HG03571 (cell line): ENCODE measurements around the gene ADAMTS7.
"Not testable (repeated sequence)": the region's sequence is repeated elsewhere in the genome, so short reads cannot be mapped to it uniquely, and the experiment has no call there.

ENCODE experiments used
- ATAC-seq: cut with Tn5 transposase; IDR thresholded peaks from one replicate; pipeline ENCODE4 v1.9.1; 2021; ENCODE audit not compliant: unreplicated experiment

The ADAMTS7 gene

DNA sequence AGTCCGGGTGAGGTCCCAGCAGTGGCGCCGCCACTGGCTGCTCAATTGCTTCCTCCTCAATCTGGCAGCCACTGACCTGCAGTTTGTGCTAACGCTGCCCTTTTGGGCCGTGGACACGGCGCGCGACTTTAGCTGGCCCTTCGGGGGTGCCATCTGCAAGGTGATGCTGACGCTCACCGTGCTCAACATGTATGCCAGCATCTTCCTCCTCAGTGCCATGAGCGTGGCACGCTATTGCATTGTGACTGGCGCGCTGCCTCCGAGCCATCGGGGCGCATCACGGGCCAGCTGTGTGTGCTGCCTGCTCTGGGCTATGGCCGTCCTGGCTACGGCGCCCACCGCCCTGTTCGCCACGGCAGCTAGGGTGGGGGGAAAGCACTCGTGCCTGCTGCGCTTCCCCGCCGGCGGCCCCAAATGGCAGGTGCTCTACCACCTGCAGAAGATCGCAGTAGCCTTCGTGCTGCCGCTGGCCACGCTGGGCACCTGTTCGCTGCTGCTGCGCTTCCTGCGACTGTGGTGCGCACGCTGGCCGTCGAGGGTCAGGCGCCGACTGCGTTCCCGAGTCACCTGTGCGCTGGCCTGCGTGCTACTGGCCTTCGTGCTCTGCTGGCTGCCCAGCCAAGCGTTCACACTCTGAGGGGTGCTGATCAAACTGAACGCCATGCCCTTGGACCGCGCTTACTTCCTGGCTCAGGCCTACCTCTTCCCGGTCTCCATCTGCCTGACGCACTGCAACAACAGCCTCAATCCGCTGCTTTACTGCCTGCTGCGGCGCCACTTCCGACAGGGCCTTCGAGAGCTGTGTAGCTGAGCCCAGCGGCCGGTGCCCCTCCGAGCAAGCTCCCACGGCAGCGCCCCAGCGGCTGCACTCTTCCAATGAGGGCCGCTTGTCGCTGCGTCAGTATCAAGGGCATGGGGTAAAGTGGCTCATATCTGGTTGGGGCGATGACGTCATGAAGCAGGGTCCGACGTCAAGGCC, 20.3 kb upstream of the ADAMTS7 start:
- no peak for ATAC-seq

DNA sequence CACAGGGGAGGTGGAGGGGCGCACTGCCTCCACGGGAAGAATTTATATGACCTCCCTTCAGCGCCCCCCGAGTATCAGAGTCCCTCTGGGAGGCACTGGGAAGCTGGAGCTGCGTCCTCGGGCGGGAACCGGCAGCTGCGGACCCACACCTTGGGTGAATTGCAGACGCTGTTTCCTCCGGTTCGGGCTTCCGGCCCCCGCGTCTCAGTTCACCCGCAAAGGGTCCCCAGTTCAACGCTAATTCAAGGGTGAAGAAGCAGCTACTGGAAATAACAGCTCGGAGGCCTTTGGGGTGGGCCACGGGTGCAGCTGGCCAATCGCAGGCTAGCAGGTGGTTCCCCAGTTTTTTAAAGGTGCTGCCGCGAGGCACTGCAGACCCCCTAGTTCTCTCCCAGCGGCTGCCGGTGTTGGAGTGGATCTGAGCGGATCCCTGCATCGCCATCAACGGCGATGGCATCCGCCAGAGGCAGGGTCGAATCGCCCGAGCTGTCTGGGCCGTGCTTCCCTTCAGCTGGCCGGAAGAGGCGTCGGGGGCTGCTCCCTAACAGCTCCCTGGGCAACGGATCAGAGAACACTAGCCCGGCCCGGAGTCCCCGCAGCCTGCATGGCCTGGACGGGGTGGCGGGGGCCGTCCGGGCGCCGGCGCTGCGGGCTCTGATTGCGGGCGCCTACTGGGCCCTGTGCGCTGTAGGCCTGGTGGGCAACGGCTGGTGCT, 19.4 kb upstream of the ADAMTS7 start:
- no peak for ATAC-seq

DNA sequence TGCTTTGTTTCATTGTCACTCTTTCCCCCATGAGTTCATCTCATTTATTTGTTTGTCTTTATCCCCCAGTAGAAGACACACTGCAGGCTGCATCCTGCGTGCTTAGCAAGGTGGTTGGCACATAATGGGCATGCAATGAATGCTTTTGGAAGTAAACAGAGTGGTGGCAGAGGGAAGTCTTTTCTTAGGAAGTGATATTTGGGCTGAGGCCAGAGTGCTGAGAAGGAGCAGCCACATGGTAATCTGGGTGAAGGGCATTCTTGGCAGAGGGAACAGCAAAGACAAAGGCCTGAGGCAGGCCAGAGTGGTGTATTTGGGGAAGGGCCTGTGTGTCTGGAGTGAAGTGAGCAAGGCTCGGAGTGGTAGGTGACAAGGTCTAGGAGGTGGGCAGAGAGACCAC, 17.7 kb upstream of the ADAMTS7 start:
- no peak for ATAC-seq

DNA sequence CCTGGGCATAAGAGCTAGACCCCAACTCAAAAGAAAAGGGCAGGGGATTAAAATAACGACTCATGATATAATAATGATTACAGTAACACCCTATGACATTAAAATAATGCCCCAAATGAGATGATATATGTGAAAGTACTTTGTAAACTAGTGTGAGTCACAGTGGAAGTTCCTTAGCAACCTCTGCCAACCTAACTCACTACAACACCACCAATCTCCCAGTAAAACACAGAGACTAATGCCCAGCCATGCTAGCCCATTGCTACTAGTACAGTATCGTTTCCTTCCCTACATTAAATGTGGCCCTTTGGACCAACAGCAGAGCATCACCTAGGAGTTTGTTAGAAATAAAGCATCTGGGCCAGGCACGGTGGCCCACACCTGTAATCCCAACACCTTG, 11.2 kb upstream of the ADAMTS7 start:
- ATAC-seq = no peak

DNA sequence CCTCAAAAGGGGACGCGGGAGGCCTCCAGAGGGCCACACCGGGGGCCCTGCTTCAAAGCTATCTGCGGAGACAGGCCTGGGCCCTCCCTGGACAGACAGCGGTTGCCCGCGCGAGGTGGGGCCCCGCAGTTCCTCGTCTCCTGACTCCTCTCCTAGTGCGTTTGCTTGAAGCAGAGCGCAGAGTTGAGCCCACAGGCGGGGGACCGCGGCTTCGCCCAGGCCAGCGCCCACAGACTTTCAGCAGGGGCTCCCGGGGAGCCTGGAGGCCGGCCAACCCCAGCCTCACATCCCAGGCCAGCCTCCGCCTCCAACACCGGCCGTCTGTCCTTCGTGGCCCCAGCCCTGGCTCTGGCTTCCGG, 540 bp upstream of the ADAMTS7 start:
- ATAC-seq = no peak

DNA sequence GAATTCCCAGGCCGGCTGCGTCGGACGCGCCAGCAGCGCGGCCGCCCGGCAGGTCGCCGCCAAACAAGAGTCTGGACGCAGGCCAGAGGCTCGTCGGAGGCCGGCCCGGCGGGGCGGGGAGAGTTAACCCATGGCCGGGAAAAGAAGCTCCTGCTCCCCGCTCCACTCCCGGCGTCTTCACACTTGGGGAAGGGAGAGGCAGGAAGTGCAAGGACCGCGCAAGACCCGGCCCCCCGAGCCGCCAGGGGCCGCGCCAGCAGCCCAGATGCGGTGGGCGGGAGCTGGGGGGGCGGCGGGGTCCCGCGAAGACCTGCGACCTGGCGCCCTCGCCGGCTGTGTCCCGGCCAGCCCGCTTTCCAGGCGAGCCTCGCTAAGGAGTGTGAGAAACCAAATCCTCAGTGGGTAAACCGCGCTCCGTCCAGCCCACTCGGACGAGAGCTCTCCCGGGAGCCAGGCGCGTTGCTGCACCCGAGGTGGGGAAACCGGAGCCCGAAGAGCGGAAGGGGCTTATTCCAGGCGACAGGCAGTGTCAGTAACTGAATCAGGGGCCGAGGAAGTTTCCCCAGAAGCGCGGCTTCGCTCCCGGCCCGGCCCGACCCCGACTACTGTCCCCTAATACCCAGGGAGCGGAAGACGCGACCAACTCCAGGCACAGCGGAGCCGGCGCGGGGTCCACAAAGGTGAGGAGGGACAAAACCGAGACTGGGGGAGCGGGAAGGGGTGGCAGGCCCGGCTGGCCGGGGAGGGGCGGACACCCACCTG, 721 bp downstream of the ADAMTS7 start:
- no peak for ATAC-seq

DNA sequence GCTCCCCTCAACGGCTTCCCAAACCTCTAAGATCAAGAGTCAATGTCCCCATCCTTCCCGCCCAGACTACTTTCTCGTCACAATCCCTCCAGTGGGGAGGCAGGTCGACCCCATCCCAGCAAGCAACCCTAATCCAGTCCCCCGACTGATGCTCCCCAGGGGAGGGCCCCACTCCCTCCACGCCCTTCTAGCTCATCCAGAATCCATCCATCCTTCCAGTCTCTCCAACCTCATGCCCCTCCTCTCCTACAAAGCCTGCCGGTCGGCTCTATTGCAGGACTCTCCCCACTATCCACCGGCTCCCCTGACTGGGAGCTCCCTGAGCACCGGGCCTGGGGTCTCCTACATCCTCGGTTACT, 1.3 kb downstream of the ADAMTS7 start:
- ATAC-seq = no peak

DNA sequence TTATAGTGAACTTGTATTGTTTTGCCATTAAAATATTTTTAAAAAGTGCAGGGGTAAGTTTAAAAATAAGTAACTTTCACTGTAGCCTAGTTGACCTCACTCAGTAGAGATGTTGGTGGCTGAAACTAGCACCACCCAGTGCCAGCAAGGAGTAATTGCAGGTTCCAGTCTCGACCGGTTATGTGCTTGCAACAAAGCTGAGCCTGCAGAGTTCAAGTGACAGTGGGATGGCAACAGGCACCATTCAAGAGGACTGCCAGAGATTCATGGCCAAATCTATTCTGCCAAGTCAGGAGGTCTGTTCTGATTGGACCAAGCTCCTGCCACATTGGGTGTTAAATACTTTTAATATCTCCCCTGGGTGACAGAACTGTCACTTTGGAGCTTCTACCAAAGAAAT, 2.7 kb downstream of the ADAMTS7 start:
- ATAC-seq = no peak

DNA sequence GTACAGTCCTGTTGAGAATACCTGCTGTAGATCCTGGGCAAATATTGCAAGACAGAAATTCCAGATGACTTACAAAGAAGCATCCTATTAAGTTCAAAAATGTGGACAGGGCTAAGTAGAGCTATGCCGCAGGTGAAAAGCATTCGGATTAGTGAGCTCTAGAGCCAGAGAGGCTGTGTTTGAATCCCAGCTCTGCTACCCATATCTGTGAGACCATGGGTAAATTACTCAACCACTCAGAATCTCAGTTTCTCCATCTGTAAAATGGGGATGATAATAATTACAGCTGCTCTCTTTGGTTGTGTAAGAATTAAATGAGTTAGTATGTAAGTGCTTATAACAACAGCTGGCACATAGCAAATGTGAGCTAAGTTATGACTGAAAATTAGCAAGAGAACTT, 3.9 kb downstream of the ADAMTS7 start:
- no peak for ATAC-seq

DNA sequence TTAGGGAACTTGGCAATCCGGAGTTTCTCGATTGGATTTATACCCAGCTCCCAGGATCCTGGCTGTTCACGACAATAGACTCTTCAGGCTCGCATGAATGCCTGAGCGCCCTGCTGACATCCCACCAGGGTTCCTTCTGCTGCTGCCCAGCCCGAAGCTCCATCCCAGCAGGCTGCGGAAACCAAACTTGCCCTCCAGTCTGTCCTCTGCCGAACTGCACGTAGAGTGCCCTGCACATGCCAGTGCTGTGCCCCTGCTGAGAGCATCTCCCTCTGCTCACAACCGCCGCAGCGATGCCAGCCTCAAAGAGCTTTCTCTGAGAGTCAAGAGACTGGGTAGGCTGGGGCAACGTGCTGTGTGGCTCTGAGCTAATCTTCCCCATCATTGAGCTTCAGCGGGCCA, 6.9 kb downstream of the ADAMTS7 start:
- no peak for ATAC-seq

DNA sequence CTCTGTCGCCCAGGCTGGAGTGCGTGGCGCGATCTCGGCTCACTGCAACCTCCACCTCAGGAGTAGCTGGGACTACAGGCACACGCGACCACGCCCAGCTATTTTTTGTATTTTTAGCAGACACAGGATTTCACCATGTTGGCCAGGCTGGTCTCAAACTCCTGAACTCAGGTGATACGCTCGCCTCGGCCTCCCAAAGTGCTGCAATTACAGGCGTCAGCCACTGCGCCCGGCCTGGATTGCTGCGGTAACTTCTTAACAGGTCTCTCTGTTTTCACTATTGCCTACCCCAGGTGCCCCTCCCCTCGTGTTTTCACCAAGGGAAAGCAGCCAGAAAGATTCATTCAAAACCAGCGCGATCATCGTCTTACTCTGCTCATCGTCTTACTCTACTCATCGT, 10.5 kb downstream of the ADAMTS7 start:
- ATAC-seq = no peak

DNA sequence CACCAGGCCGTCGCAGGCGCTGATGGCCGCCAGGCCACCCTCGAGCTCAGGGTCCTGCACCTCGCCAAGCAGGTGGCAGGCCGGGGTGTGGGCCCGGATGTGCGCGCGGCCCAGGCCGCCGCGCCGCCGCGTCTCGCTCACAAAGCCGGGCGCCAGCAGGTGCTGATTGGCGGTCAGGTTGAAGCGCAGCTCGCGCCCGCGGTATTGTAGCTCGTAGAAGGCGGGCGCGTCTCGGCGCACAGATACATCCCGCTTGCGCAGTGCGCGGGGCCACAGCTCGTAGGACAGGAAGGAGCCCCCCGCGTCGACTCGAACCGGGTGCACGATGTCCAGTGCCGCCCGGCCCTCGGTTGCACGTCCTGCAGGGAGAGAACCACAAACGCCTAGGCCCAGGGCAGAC, 11.1 kb downstream of the ADAMTS7 start:
- ATAC-seq = no peak

DNA sequence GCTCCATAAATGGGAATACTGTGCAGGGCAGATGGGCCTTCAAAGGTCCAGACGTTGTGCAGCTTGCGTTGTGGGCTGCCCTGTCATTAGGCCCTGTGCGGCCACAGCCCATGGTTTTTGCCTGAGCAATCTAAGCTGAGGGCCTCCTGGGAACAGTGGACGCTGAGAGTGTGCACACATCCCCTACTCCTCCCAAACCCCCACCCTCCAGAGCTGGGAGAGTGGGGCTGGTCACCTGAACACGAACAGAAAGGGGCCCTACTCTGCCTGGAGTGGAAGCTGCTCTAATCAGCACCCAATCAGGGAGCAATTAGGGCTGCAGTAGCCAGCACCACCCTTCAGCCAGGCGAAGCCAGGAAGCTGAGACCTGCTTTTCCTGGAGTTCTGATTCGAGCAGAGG, 12.2 kb downstream of the ADAMTS7 start:
- ATAC-seq = not testable (repeated sequence)

DNA sequence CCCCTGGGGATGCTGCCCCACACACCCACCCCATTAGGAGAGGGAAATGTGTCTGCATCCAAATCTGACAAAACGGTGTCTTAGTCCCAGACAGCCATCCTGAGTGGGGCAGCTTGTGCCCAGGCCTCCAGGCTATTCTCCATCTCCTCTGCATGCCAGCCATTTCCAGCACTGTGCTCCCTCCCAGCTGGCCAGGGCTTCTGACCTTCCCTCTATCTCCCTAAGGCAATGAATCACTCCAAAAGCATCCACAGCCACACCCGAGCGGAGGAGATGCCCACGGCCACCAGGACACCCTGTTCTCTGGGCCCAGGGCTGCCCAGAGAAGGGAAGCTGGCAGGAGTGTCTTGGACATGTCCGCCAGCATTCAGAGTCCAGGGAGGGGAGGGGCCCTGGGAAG, 12.9 kb downstream of the ADAMTS7 start:
- not testable (repeated sequence) for ATAC-seq

DNA sequence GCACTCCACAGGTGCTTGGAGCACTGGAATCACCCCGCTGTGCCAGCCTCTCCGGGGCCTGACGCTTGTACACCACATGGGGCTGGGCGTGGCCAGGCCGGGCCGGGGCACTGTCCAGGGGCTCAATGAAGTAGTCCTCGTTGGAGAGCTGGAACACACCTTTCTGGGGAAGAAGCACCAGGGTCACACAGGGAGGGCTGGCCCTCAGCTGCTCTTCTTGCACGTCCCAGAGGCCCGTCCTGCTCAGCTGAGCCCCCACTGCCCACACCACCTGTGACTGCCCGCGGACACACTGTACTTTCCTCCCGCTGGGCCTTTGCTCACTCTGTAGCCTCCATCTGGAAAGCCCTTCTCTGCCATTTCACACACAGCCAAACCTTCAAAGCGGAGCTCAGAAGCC, 13.3 kb downstream of the ADAMTS7 start:
- ATAC-seq = no peak

DNA sequence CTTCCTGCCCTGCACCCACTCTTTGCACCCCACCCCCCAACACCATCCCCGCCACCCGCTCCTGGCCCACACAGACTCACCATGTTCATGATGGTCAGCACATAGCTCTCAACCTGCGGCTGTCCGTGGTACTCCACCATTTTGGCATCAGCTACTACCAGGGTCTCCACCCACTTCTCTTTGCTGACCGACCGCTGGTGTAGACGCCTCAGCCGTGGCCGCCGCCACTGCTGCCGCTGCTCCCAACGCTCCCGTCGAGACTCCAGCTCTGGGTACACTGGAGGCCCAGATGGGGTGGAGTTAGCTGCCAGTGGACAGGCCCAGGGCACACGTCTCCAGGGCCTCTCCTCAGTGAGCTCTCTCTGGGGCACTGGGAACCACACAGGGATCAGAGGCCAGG, 14.8 kb downstream of the ADAMTS7 start:
- no peak for ATAC-seq

DNA sequence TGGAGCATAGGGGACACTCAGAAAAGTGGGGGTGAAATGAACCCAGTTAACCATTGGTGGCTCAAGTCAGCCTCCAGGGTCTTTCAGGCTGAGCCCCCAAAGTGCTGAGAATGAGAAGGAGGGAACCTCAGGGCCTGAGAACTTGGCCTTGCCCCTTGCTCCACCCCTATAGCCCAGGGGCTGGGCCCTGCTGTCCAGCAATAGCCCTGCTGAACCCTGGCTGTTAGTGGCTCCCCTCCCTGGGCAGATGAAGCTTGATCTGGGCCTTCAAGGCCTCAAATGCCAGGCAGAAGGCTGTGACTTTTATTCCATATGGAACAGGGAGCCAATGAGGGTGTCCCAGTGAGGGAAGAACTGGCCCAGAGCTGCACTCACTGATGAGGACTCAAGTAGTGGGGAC, 16.2 kb downstream of the ADAMTS7 start:
- no peak for ATAC-seq

DNA sequence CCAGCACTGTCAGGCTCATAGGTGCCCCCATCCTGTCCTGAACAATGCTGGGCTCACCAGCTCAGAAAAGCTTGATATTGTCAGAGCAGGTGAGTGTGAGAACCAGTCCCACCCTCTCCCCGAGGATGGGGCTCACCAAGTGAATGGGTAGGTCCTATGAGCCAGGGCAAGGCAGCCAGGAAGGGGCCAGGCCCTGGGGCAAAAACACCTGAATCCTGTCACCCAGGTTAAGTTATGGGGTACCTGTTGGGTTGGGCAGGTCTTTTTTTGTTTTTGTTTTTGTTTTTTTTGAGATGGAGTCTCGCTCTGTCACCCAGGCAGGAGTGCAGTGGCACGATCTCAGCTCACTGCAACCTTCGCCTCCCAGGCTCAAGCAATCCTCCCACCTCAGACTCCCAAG, 16.8 kb downstream of the ADAMTS7 start:
- ATAC-seq = not testable (repeated sequence)

DNA sequence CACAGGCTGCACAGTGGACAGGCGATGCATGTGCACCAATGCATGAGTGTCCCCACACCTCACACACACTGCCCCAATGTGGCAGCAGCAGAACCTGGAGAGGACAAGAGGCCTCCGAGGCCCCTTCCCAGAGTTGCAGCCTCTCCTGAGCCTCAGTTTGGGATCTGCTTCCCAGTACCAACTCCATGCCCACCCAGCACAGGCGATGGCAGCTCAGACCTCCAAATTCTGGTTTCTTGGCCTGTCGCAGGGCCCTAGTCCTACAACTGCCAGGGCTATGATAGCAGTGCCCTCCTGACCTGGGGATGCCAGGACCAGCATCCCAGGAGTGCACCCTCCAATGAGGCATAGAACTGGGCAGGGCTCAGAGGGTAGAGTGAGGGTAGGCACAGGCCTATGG, 19.9 kb downstream of the ADAMTS7 start:
- no peak for ATAC-seq

DNA sequence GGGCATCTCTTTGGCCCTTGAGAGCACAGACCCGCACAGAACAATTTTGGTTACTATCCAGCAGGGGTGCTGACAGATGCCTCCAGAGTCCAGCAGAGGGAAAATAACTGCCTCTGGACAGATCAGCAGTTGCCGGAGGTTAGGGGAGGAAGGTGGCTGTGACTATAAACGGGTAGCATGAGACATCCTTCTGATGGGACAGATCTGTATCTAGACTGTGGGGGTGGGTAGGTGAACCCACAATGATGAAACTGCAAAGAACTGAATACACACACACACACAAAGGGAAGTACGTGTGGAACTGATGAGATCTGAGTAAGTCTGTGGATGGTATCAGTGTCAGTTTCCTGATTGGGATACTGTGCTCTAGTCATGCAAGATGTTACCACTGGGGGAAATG, 21.2 kb downstream of the ADAMTS7 start:
- ATAC-seq = no peak

DNA sequence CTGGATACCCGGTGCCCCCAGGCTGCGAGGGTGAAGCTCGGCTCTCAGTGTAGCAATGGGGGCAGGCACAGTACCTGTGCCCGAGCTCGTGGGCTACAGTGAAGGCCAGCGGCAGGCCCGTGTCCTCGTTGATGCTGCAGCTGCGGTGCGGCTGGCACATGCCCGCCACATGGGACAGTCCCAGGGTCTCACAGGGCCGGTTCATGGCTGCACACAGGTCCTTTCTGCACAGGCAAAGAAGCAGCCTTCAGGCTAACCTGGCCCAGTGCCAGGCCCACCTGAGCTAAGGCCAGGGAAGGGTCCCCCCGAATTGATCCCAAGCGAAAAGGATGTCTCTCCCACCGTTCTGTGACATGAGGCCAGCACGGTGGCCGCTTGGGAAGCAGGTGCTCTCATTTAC, 21.6 kb downstream of the ADAMTS7 start:
- ATAC-seq = no peak
